ENCODE results near the gene DNAH2. TPM values are rescaled to one million over a fixed set of nuclear protein-coding genes. Genes with fewer than 3 reads are reported as not detected.
A peak's percentile ranks its signal among the peaks of the same experiment; 100 is the strongest.

The DNAH2 gene
- total and polyA plus RNA-seq, 4 donors = 1.5 to 14.0 (median 7.6) TPM

DNA sequence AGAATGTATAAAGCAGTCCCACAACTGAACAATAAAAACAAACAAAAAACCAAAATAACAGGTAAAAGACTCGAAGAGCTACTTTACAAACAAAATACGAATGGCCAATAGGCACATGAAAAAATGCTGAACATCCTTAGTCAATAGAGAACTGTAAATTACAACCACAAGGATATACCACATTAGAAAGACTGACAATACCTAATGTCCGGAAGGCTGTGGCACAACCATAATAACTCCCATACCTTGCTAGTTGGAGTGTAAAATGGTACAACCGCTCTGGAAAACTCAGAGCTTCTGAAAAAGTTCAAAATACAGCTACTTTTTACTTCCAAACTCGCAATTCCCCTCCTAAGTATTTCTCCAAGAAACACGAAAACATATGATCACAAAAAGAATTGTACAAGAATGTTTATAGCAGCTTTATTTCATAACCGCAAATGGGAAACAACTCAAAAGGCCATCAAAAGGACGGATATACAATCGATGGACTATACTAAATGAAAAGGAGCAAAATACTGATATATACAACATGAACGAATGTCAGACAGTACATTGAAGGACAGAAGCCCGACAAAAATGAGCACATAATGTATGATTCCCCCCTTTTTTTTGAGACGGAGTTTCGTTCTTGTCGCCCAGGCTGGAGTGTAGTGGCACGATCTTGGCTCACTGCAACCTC lies 32.6 kb upstream of the DNAH2 start:
- H3K27me3 ChIP-seq (ENCODE audit: control insufficient read depth in 3 of 3, insufficient read depth in 3 of 3, low read length in 2 of 3) = no peaks in the 10 kb centered on the region
- no peaks in the 10 kb centered on the region for H3K9me3 ChIP-seq (ENCODE audit: control insufficient read depth in 4 of 4, insufficient read depth in 3 of 4, low read length in 3 of 4)
- H3K9ac ChIP-seq (ENCODE audit: insufficient read depth in 1 of 2, low read length in 2 of 2) = peak overlapping the region; percentile 30 to 100
- no peak overlapping the region for H3K4me3 ChIP-seq
- peaks cover 0 to 5% (median 2%) of the 10 kb centered on the region in 4 donors for H3K36me3 ChIP-seq (ENCODE audit: control insufficient read depth in 4 of 4, insufficient read depth in 4 of 4, low read length in 4 of 4)
- DNase-seq = peak in 2 of 3 donors; percentile 6 to 17
- TF ChIP-seq, protein P1, sequence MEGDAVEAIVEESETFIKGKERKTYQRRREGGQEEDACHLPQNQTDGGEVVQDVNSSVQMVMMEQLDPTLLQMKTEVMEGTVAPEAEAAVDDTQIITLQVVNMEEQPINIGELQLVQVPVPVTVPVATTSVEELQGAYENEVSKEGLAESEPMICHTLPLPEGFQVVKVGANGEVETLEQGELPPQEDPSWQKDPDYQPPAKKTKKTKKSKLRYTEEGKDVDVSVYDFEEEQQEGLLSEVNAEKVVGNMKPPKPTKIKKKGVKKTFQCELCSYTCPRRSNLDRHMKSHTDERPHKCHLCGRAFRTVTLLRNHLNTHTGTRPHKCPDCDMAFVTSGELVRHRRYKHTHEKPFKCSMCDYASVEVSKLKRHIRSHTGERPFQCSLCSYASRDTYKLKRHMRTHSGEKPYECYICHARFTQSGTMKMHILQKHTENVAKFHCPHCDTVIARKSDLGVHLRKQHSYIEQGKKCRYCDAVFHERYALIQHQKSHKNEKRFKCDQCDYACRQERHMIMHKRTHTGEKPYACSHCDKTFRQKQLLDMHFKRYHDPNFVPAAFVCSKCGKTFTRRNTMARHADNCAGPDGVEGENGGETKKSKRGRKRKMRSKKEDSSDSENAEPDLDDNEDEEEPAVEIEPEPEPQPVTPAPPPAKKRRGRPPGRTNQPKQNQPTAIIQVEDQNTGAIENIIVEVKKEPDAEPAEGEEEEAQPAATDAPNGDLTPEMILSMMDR (IDR thresholded peaks at IDR 0.05; ENCODE audit: control extremely low read depth, extremely low read depth) = no peak
- peaks cover 7 to 30% (median 8%) of the 10 kb centered on the region in 5 donors for H3K4me1 ChIP-seq (ENCODE audit: control insufficient read depth in 5 of 5, insufficient read depth in 5 of 5, low read length in 5 of 5)
- 59 to 73% methylated on average over 15 of the region's 15 CpGs for WGBS, 2 donors
- no peak for ATAC-seq (ENCODE audit: insufficient read depth, low FRiP score)
- peak overlapping the region; percentile 86 to 99 for H3K27ac ChIP-seq (ENCODE audit: low read depth in 1 of 2, low read length in 1 of 2)

DNA sequence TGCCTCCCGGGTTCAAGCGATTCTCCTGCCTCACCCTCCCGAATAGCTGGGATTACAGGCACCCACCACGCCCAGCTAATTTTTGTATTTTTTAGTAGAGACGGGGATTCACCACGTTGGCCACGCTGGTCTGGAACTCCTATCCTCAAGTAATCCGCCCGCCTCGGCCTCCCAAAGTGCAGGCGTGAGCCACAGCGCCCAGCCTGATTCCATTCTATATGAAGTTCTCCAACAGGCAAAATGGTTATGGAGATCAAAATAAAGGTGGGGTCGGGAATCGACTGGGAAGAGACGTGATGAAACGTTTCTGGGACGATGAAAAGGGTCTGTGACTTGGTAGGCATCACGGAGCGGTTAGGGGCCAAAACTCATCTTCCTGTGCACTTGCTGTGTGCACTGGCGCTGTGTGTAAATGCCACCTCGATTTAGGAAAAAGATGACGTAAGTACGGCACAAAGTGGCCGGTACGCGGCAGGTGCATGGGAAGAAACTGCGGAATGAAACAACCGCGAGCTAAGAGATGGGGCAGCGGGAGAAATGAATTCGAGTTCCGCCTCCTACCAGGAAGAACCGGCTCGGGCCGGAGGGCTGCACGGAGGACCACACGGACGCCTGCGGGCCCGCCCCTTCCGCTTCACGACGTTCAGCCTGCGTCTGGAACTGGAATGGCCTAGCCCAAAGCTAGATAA lies 31.9 kb upstream of the DNAH2 start:
- peak overlapping the region; percentile 86 to 99 for H3K27ac ChIP-seq (ENCODE audit: low read depth in 1 of 2, low read length in 1 of 2)
- DNase-seq = peak in 2 of 3 donors; percentile 95 to 98
- H3K27me3 ChIP-seq (ENCODE audit: control insufficient read depth in 3 of 3, insufficient read depth in 3 of 3, low read length in 2 of 3) = no peaks in the 10 kb centered on the region
- H3K36me3 ChIP-seq (ENCODE audit: control insufficient read depth in 4 of 4, insufficient read depth in 4 of 4, low read length in 4 of 4) = peaks cover 0 to 9% (median 2%) of the 10 kb centered on the region in 4 donors
- peaks cover 7 to 30% (median 8%) of the 10 kb centered on the region in 5 donors for H3K4me1 ChIP-seq (ENCODE audit: control insufficient read depth in 5 of 5, insufficient read depth in 5 of 5, low read length in 5 of 5)
- peak overlapping the region; percentile 87 for H3K4me3 ChIP-seq
- peak overlapping the region; percentile 94 to 100 for H3K9ac ChIP-seq (ENCODE audit: insufficient read depth in 1 of 2, low read length in 2 of 2)
- peak; percentile 75 for ATAC-seq (ENCODE audit: insufficient read depth, low FRiP score)
- WGBS, 2 donors = 7 to 10% methylated on average over 44 of the region's 44 CpGs
- no peaks in the 10 kb centered on the region for H3K9me3 ChIP-seq (ENCODE audit: control insufficient read depth in 4 of 4, insufficient read depth in 3 of 4, low read length in 3 of 4)
- TF ChIP-seq, protein P1 (IDR thresholded peaks at IDR 0.05; ENCODE audit: control extremely low read depth, extremely low read depth) = no peak

DNA sequence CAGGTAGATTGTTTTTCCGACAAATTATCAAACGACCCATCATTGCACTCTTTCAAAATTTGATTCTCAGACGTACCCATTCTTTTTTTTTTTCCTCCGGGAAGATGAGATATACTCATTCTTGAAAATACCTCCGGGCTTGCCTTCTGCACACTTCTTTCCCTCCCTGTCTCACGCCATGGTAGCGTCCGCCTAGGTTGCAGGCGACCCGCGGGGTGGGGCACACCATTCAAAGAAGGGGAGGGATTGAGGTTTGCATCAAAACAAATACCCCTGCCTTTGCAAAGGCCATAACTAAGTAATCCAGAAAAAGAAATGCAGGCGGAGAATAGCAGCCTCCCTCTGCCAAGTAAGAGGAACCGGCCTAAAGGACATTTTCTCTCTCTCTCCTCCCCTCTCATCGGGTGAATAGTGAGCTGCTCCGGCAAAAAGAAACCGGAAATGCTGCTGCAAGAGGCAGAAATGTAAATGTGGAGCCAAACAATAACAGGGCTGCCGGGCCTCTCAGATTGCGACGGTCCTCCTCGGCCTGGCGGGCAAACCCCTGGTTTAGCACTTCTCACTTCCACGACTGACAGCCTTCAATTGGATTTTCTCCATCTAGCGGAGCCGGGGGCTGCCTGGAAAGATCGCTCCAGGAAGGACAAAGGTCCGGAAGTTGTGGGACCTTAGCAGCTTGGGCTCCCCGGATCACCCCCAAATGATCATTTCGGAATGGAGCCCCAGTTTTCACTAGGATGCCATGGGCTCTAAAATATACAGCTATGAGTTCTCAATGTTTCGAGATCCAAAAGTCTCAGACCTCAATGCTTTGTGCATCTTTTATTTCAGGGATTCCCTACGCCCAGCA lies 31.1 kb upstream of the DNAH2 start:
- TF ChIP-seq, protein P1 (IDR thresholded peaks at IDR 0.05; ENCODE audit: control extremely low read depth, extremely low read depth) = no peak
- 0% methylated on average over 30 of the region's 30 CpGs for WGBS, 2 donors
- Histone ChIP-seq H3K9me3 (ENCODE audit: control insufficient read depth in 4 of 4, insufficient read depth in 3 of 4, low read length in 3 of 4) (no peaks in the 10 kb centered on the region), H3K36me3 (ENCODE audit: control insufficient read depth in 4 of 4, insufficient read depth in 4 of 4, low read length in 4 of 4) (peaks cover 0 to 9% (median 2%) of the 10 kb centered on the region in 4 donors), H3K27me3 (ENCODE audit: control insufficient read depth in 3 of 3, insufficient read depth in 3 of 3, low read length in 2 of 3) (no peaks in the 10 kb centered on the region), H3K4me3 (peak overlapping the region; percentile 87), H3K4me1 (ENCODE audit: control insufficient read depth in 5 of 5, insufficient read depth in 5 of 5, low read length in 5 of 5) (peaks cover 7 to 30% (median 8%) of the 10 kb centered on the region in 5 donors), H3K27ac (ENCODE audit: low read depth in 1 of 2, low read length in 1 of 2) (peak overlapping the region; percentile 86 to 99), H3K9ac (ENCODE audit: insufficient read depth in 1 of 2, low read length in 2 of 2) (peak overlapping the region; percentile 89 to 100)
- DNase-seq = peak; percentile 88 to 97 (median 93)
- ATAC-seq (ENCODE audit: insufficient read depth, low FRiP score) = peak; percentile 49

Data from lung (tissue), 12 donors.